DND-41 (cell line): Measurements from ENCODE around the gene VOPP1.
A peak's percentile ranks its signal among the peaks of the same experiment; 100 is the strongest.

Source experiments
- ATAC-seq: fragments of 200-7000 bp; cut with Tn5 transposase; 3 replicates; pipeline ENCODE4 v1.9.1; 2021; ENCODE audit warnings: low read depth; ENCODE audit not compliant: insufficient read depth
- DNase-seq: peaks from one replicate; pipeline ENCODE4 v3.0.0-alpha.2; 2020
- H2AFZ ChIP-seq: 2 replicates; pipeline ENCODE4 v1.6.0; 2012; ENCODE audit warnings: low read depth, low read length
- H3K27ac ChIP-seq: 2 replicates; pipeline ENCODE4 v1.5.1; 2012; ENCODE audit warnings: low read length, inconsistent platforms
- H3K27me3 ChIP-seq: fragments of 200-600 bp; sonication (generic); 2 replicates; pipeline ENCODE4 v1.6.0; 2012; ENCODE audit warnings: low read length, mild to moderate bottlenecking, inconsistent platforms; ENCODE audit not compliant: insufficient read depth, poor library complexity
- H3K36me3 ChIP-seq: 2 replicates; pipeline ENCODE4 v1.5.1; 2012; ENCODE audit warnings: low read length, inconsistent platforms; ENCODE audit not compliant: insufficient read depth
- H3K4me1 ChIP-seq: 2 replicates; pipeline ENCODE4 v1.5.1; 2012; ENCODE audit warnings: mild to moderate bottlenecking, low read length; ENCODE audit not compliant: insufficient read depth
- H3K4me2 ChIP-seq: 2 replicates; pipeline ENCODE4 v1.6.0; 2012; ENCODE audit warnings: mild to moderate bottlenecking, moderate library complexity, low read length, inconsistent platforms; ENCODE audit not compliant: insufficient read depth
- H3K4me3 ChIP-seq, 2 experiments: fragments of 200-600 bp in 1 of 2; shearing (Covaris generic) in 1 of 2; 2 replicates each; pipeline ENCODE4 v1.5.1; 2012 to 2016; ENCODE audit warnings: inconsistent platforms in 2 of 2, low read length in 2 of 2, mild to moderate bottlenecking in 2 of 2, low read depth in 1 of 2, moderate library complexity in 1 of 2
- H3K79me2 ChIP-seq: 2 replicates; pipeline ENCODE4 v1.6.0; 2012; ENCODE audit warnings: low read length, inconsistent platforms; ENCODE audit not compliant: insufficient read depth
- H3K9ac ChIP-seq: 2 replicates; pipeline ENCODE4 v1.6.0; 2012; ENCODE audit warnings: low read depth, mild to moderate bottlenecking, inconsistent platforms, low read length, moderate library complexity
- H3K9me3 ChIP-seq: 2 replicates; pipeline ENCODE4 v1.5.1; 2012; ENCODE audit warnings: low read length, moderate library complexity, mild to moderate bottlenecking, inconsistent platforms; ENCODE audit not compliant: insufficient read depth, severe bottlenecking
- H4K20me1 ChIP-seq: 2 replicates; pipeline ENCODE4 v1.6.0; 2012; ENCODE audit warnings: low read length; ENCODE audit not compliant: insufficient read depth
- CTCF ChIP-seq: IDR thresholded peaks from 2 replicates; pipeline ENCODE4 v1.5.1; 2012; ENCODE audit warnings: borderline replicate concordance, low read length, moderate library complexity, mild to moderate bottlenecking; ENCODE audit not compliant: poor library complexity, severe bottlenecking; ENCODE audit errors: extremely low read depth
- EZH2 ChIP-seq: IDR thresholded peaks from 3 replicates; pipeline ENCODE4 v1.6.1; 2012; ENCODE audit warnings: borderline replicate concordance, low read depth, mild to moderate bottlenecking, moderate library complexity, low read length, inconsistent platforms; ENCODE audit not compliant: severe bottlenecking

VOPP1 gene

GRCh38 chr7:55552320-55553023 is 19.8 kb downstream of the VOPP1 start:
- no peaks in the 10 kb centered on the region for H3K27me3 ChIP-seq
- no peak overlapping the region for H3K4me2 ChIP-seq
- ATAC-seq, result no peak
- H3K79me2 ChIP-seq, result peaks cover 100% of the 10 kb centered on the region
- no peak overlapping the region for H3K27ac ChIP-seq
- no peak for DNase-seq
- peaks cover 98% of the 10 kb centered on the region for H4K20me1 ChIP-seq
- no peaks in the 10 kb centered on the region for H3K9me3 ChIP-seq
- no peak for TF ChIP-seq CTCF
- TF ChIP-seq EZH2, result no peak
- H3K4me3 ChIP-seq, result no peak overlapping the region
- peaks cover 26% of the 10 kb centered on the region for H3K36me3 ChIP-seq
- H3K4me1 ChIP-seq, result peaks cover 11% of the 10 kb centered on the region; the same call in 1 of the 2 replicates
- no peak overlapping the region for H3K9ac ChIP-seq
- no peak overlapping the region for H2AFZ ChIP-seq

GRCh38 chr7:55550841-55551537 is 21.3 kb downstream of the VOPP1 start:
- H2AFZ ChIP-seq, result no peak overlapping the region
- no peak overlapping the region; the same call in 1 of the 2 replicates for H3K27ac ChIP-seq
- H4K20me1 ChIP-seq, result peaks cover 97% of the 10 kb centered on the region
- ATAC-seq, result no peak
- TF ChIP-seq EZH2 (no peak), CTCF (no peak)
- peaks cover 15% of the 10 kb centered on the region for H3K36me3 ChIP-seq
- H3K4me2 ChIP-seq, result no peak overlapping the region
- H3K4me3 ChIP-seq, result no peak overlapping the region
- no peaks in the 10 kb centered on the region for H3K9me3 ChIP-seq
- H3K4me1 ChIP-seq, result peaks cover 20% of the 10 kb centered on the region
- no peaks in the 10 kb centered on the region for H3K27me3 ChIP-seq
- no peak for DNase-seq
- peaks cover 100% of the 10 kb centered on the region for H3K79me2 ChIP-seq
- no peak overlapping the region for H3K9ac ChIP-seq

- no peak overlapping the region for H3K9ac ChIP-seq
- peaks cover 95% of the 10 kb centered on the region for H4K20me1 ChIP-seq
- no peak overlapping the region for H3K4me2 ChIP-seq
- H3K27ac ChIP-seq, result no peak overlapping the region
- H3K36me3 ChIP-seq, result peaks cover 14% of the 10 kb centered on the region
- peaks cover 20% of the 10 kb centered on the region for H3K4me1 ChIP-seq
- DNase-seq (no peak), ATAC-seq (no peak)
- H3K4me3 ChIP-seq, result no peak overlapping the region
- no peaks in the 10 kb centered on the region for H3K9me3 ChIP-seq
- peaks cover 100% of the 10 kb centered on the region for H3K79me2 ChIP-seq
- no peak overlapping the region for H2AFZ ChIP-seq
- no peak for TF ChIP-seq EZH2
- TF ChIP-seq CTCF, result peak; percentile 12
- H3K27me3 ChIP-seq, result no peaks in the 10 kb centered on the region
These were observed 22.2 kb downstream of the VOPP1 start for GRCh38 chr7:55550010-55550663.
